Measurements from ENCODE around the gene POMGNT2. TPM values are rescaled to one million over a fixed set of nuclear protein-coding genes. Genes with fewer than 3 reads are reported as not detected.

Gene POMGNT2
- total and polyA plus RNA-seq, 10 of the 15 experiments (the other 5 are each of a cell fraction or from before 2014, with no cell fraction given): 0.02 to 1.7 (median 0.17) TPM; not detected in 1

DNA sequence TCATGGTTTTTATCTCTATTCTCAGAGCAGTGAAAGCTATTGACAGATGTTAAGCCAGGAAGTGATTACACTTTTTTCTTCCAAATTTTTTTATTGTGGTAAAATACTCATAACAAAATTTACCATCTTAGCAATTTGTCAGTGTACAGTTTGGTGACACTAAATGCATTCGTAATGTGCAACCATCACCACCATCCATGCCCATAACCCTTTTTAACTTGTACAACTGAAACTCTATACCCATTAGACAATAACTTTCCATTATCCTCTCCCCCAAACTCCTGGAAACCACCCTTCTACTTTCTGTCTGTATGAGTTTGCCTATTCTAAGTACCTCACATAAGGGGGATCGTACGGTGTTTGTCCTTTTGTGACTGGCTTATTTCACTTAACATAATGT lies 15.1 kb upstream of the POMGNT2 start:
- Histone ChIP-seq H3K36me3 (ENCODE audit: control insufficient read depth in 2 of 2, insufficient read depth in 2 of 2, low read length in 1 of 2) (no peaks in the 10 kb centered on the region), H3K27me3 (replicated peaks in 1 of 2; ENCODE audit: control insufficient read depth in 2 of 2, insufficient read depth in 2 of 2, low read length in 1 of 2) (no peaks in the 10 kb centered on the region), H4K20me1 (ENCODE audit: control insufficient read depth, insufficient read depth) (no peaks in the 10 kb centered on the region), H2AFZ (ENCODE audit: control insufficient read depth, low read depth, low read length) (no peak overlapping the region), H3K9ac (ENCODE audit: control insufficient read depth, insufficient read depth, low read length) (no peak overlapping the region), H3K27ac (ENCODE audit: control insufficient read depth, insufficient read depth) (no peak overlapping the region), H3K79me2 (ENCODE audit: control insufficient read depth, insufficient read depth, low read length) (no peaks in the 10 kb centered on the region), H3K4me2 (ENCODE audit: control insufficient read depth, insufficient read depth) (no peak overlapping the region), H3K4me1 (ENCODE audit: control insufficient read depth, insufficient read depth, low read length) (no peaks in the 10 kb centered on the region), H3K4me3 (no peak overlapping the region), H3K9me3 (replicated peaks; ENCODE audit: control insufficient read depth, insufficient read depth, low read length) (no peaks in the 10 kb centered on the region; the same call in 1 of the 3 replicates)
- in situ Hi-C loops (cut with MboI) (no loop called here), intact Hi-C loops (cut with micrococcal nuclease; ENCODE audit: unreplicated experiment) (no loop called here)
- WGBS (ENCODE audit: insufficient coverage, insufficient replicate concordance, low lambda C conversion rate, missing lambda C conversion rate): 65% methylated on average over 3 of the region's 3 CpGs
- DNase-seq (ENCODE audit: low read depth, low spot score) (no peak), FAIRE-seq (no peak), ATAC-seq (no peak)
- ChIA-PET RAD21 (ENCODE audit: unreplicated experiment) (interaction anchor here (0.6 kb wide), 1 partner anchor 33 kb away, joined by 3 read pairs; no protein-coding TSS in a partner anchor), CTCF (interaction anchor here (1.4 kb wide), 1 partner anchor 160 kb away, joined by 5 read pairs; no protein-coding TSS in a partner anchor), SMC1A (ENCODE audit: uncharacterized antibody, unreplicated experiment) (interaction anchor here (0.9 kb wide), 1 partner anchor 10 kb away, joined by 3 read pairs; no protein-coding TSS in a partner anchor), POLR2A (no interaction called here)
- no TSS peak for BruUV-seq (replicated peaks)
- TF ChIP-seq MXI1 (IDR thresholded peaks at IDR 0.05; ENCODE audit: low read depth, low read length): no peak
- no peak for TF ChIP-seq TCF3 (IDR thresholded peaks at IDR 0.05; ENCODE audit: borderline replicate concordance, insufficient read depth, low read depth, low read length)
- no peak for TF ChIP-seq FOS (IDR thresholded peaks at IDR 0.05; ENCODE audit: borderline replicate concordance, extremely low read depth, insufficient read length)
- TF ChIP-seq NR2F1 (conservative IDR thresholded peaks at IDR 0.05): no peak
- TF ChIP-seq, protein P1, sequence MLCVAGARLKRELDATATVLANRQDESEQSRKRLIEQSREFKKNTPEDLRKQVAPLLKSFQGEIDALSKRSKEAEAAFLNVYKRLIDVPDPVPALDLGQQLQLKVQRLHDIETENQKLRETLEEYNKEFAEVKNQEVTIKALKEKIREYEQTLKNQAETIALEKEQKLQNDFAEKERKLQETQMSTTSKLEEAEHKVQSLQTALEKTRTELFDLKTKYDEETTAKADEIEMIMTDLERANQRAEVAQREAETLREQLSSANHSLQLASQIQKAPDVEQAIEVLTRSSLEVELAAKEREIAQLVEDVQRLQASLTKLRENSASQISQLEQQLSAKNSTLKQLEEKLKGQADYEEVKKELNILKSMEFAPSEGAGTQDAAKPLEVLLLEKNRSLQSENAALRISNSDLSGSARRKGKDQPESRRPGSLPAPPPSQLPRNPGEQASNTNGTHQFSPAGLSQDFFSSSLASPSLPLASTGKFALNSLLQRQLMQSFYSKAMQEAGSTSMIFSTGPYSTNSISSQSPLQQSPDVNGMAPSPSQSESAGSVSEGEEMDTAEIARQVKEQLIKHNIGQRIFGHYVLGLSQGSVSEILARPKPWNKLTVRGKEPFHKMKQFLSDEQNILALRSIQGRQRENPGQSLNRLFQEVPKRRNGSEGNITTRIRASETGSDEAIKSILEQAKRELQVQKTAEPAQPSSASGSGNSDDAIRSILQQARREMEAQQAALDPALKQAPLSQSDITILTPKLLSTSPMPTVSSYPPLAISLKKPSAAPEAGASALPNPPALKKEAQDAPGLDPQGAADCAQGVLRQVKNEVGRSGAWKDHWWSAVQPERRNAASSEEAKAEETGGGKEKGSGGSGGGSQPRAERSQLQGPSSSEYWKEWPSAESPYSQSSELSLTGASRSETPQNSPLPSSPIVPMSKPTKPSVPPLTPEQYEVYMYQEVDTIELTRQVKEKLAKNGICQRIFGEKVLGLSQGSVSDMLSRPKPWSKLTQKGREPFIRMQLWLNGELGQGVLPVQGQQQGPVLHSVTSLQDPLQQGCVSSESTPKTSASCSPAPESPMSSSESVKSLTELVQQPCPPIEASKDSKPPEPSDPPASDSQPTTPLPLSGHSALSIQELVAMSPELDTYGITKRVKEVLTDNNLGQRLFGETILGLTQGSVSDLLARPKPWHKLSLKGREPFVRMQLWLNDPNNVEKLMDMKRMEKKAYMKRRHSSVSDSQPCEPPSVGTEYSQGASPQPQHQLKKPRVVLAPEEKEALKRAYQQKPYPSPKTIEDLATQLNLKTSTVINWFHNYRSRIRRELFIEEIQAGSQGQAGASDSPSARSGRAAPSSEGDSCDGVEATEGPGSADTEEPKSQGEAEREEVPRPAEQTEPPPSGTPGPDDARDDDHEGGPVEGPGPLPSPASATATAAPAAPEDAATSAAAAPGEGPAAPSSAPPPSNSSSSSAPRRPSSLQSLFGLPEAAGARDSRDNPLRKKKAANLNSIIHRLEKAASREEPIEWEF (IDR thresholded peaks at IDR 0.05; ENCODE audit: insufficient replicate concordance, low read depth, low read length): no peak
- no peak for TF ChIP-seq MTA2 (IDR thresholded peaks at IDR 0.05; ENCODE audit: low read depth)
- no peak for TF ChIP-seq YBX1 (IDR thresholded peaks at IDR 0.05)
- TF ChIP-seq HDAC2 (IDR thresholded peaks at IDR 0.05): no peak
- TF ChIP-seq JUNB (IDR thresholded peaks at IDR 0.05): no peak
- TF ChIP-seq, protein P2, sequence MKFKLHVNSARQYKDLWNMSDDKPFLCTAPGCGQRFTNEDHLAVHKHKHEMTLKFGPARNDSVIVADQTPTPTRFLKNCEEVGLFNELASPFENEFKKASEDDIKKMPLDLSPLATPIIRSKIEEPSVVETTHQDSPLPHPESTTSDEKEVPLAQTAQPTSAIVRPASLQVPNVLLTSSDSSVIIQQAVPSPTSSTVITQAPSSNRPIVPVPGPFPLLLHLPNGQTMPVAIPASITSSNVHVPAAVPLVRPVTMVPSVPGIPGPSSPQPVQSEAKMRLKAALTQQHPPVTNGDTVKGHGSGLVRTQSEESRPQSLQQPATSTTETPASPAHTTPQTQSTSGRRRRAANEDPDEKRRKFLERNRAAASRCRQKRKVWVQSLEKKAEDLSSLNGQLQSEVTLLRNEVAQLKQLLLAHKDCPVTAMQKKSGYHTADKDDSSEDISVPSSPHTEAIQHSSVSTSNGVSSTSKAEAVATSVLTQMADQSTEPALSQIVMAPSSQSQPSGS (IDR thresholded peaks at IDR 0.05; ENCODE audit: low read length): no peak
